ENCODE measurements around the gene TFEC.

DNA sequence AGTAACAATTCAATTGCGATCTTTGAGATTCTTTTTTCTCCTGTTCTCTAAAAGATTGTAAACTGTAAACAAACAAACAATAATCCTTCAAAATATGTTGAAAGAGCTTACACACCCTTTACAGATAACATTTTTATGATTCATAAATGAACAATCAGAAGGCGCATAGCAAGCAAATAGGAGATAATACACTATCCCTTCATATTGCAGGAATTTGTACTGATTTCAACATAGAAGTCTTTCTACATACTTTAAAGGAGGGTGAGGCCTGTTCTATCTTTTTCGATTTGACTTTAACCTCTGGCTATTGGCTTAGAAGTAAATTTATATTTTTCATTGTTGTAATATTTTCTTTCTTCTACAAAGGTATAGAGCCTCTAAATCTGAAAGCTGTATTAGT is 57.2 kb downstream of the TFEC start:
- TF ChIP-seq, protein P1, sequence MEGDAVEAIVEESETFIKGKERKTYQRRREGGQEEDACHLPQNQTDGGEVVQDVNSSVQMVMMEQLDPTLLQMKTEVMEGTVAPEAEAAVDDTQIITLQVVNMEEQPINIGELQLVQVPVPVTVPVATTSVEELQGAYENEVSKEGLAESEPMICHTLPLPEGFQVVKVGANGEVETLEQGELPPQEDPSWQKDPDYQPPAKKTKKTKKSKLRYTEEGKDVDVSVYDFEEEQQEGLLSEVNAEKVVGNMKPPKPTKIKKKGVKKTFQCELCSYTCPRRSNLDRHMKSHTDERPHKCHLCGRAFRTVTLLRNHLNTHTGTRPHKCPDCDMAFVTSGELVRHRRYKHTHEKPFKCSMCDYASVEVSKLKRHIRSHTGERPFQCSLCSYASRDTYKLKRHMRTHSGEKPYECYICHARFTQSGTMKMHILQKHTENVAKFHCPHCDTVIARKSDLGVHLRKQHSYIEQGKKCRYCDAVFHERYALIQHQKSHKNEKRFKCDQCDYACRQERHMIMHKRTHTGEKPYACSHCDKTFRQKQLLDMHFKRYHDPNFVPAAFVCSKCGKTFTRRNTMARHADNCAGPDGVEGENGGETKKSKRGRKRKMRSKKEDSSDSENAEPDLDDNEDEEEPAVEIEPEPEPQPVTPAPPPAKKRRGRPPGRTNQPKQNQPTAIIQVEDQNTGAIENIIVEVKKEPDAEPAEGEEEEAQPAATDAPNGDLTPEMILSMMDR (IDR thresholded peaks at IDR 0.05) = no peak
- no peak for TF ChIP-seq EZH2 (IDR thresholded peaks at IDR 0.05)

Measured in neural progenitor cell (in vitro differentiated cells).